K562 (cell line): ENCODE measurements around the gene TARS2. TPM values are rescaled to one million over a fixed set of nuclear protein-coding genes. Genes with fewer than 3 reads are reported as not detected.

ENCODE experiments used
- CHCHD3 ChIP-seq: fragments of 250-450 bp; sonication (Bioruptor Pico); IDR thresholded peaks from 2 replicates; pipeline ENCODE4 v2.1.2; 2022; ENCODE audit warnings: mild to moderate bottlenecking
- EGR1 ChIP-seq: fragments of 450-650 bp; conservative IDR thresholded peaks from 2 replicates; pipeline ENCODE4 v1.6.1; 2017; ENCODE audit warnings: mild to moderate bottlenecking
- EP300 ChIP-seq: IDR thresholded peaks from 2 replicates; pipeline ENCODE4 v1.6.1; 2012; ENCODE audit warnings: low read length, improper control_type of control experiment
- FIP1L1 ChIP-seq: fragments of 200-400 bp; formaldehyde crosslinking; IDR thresholded peaks from 2 replicates; pipeline ENCODE4 v1.6.1; 2018; ENCODE audit warnings: mild to moderate bottlenecking, low read depth, low read length; ENCODE audit not compliant: poor library complexity, severe bottlenecking
- FOS ChIP-seq: IDR thresholded peaks from 3 replicates; pipeline ENCODE4 v1.6.1; 2011; ENCODE audit not compliant: insufficient read length; ENCODE audit errors: extremely low read depth
- KLF10 ChIP-seq: fragments of 250-450 bp; sonication (Bioruptor Pico); IDR thresholded peaks from 2 replicates; pipeline ENCODE4 v1.6.1; 2021; ENCODE audit warnings: matching md5 sums
- MTA3 ChIP-seq: fragments of 450-650 bp; formaldehyde crosslinking; IDR thresholded peaks from 2 replicates; pipeline ENCODE4 v1.6.1; 2017; ENCODE audit warnings: mild to moderate bottlenecking, borderline replicate concordance
- MYC ChIP-seq, 2 experiments: fragments of 250-450 bp in 1 of 2; sonication (Bioruptor Pico) in 1 of 2; IDR thresholded peaks; 2 replicates each; pipeline versions ENCODE4 v1.5.1 to v1.6.1; 2012 to 2021; ENCODE audit warnings: low read depth in 2 of 2, borderline replicate concordance in 1 of 2, improper control_type of control experiment in 1 of 2, low read length in 1 of 2, mild to moderate bottlenecking in 1 of 2, moderate library complexity in 1 of 2
- NEUROD1 ChIP-seq: fragments of 150-350 bp; IDR thresholded peaks from 2 replicates; pipeline ENCODE4 v1.6.1; 2014; ENCODE audit warnings: borderline replicate concordance, low read length, low read depth; ENCODE audit not compliant: partially characterized antibody
- PCBP1 ChIP-seq: fragments of 200-400 bp; formaldehyde crosslinking; IDR thresholded peaks from 2 replicates; pipeline ENCODE4 v1.6.1; 2018; ENCODE audit warnings: mild to moderate bottlenecking, low read depth, low read length; ENCODE audit not compliant: poor library complexity, severe bottlenecking
- POLR3A ChIP-seq: IDR thresholded peaks from 2 replicates; pipeline ENCODE4 v1.6.1; 2011; ENCODE audit warnings: borderline replicate concordance, mild to moderate bottlenecking, moderate library complexity; ENCODE audit not compliant: insufficient read length, insufficient read depth; ENCODE audit errors: extremely low read depth
- RB1 ChIP-seq: fragments of 450-650 bp; IDR thresholded peaks from 2 replicates; pipeline ENCODE4 v1.6.1; 2017; ENCODE audit warnings: low read depth, mild to moderate bottlenecking
- SOX6 ChIP-seq: fragments of 450-650 bp; IDR thresholded peaks from 2 replicates; pipeline ENCODE4 v1.6.1; 2014; ENCODE audit warnings: mild to moderate bottlenecking
- TARDBP ChIP-seq: fragments of 450-650 bp; IDR thresholded peaks from 2 replicates; pipeline ENCODE4 v1.6.1; 2016
- YY1 ChIP-seq, 3 experiments: IDR thresholded peaks; 2 replicates each; pipeline ENCODE4 v1.6.1; 2011; ENCODE audit warnings: low read length in 2 of 3, mild to moderate bottlenecking in 2 of 3, moderate library complexity in 2 of 3, borderline replicate concordance in 1 of 3, control low read depth in 1 of 3, low read depth in 1 of 3; ENCODE audit not compliant: insufficient read depth in 3 of 3, insufficient replicate concordance in 2 of 3, control insufficient read depth in 1 of 3, insufficient read length in 1 of 3; ENCODE audit errors: extremely low read depth in 1 of 3
- ZNF224 ChIP-seq: sonication (generic); formaldehyde crosslinking; IDR thresholded peaks from 2 replicates; pipeline ENCODE4 v1.8.0; 2022; ENCODE audit warnings: mild to moderate bottlenecking, missing genetic modification reagents
- ZNF23 ChIP-seq: fragments of 250-450 bp; sonication (Bioruptor Pico); IDR thresholded peaks from 2 replicates; pipeline ENCODE4 v1.4.0; 2020; ENCODE audit warnings: mild to moderate bottlenecking
- polyA plus RNA-seq, 8 experiments: library from polyadenylated mRNA; depleted of rRNA in 4 of 8; stranded (reverse) in 5 of 8; unstranded in 3 of 8; fragments of >200 nt; fragmentation: Nextera tagmentation in 2 of 8; fragmentation: Illumina TruSeq in 1 of 8; extraction: Ambion mirVana in 2 of 8; extraction: Trizol in 1 of 8; gene quantifications; 2 replicates each; pipeline versions ENCODE4 v1.2.1 to v1.2.3, GENCODE V29; 2011 to 2014; ENCODE audit warnings: inconsistent platforms in 1 of 8, missing spikeins in 1 of 8
- total RNA-seq, 7 experiments: library from RNA; depleted of rRNA in 6 of 7; stranded (reverse); fragments of >200 nt in 6 of 7; fragmentation: Illumina TruSeq in 2 of 7; extraction: Trizol in 2 of 7; gene quantifications; 2 replicates each; pipeline versions ENCODE4 v1.2.1 to v1.2.3, GENCODE V29; 2011 to 2021; ENCODE audit warnings: low replicate concordance in 1 of 7
- TF ChIP-seq, protein P1 (sequence below): fragments of 250-450 bp; sonication (Bioruptor Pico); IDR thresholded peaks from 2 replicates; pipeline ENCODE4 v1.5.0; 2021
- TF ChIP-seq, protein P2 (sequence below): fragments of 250-450 bp; sonication (Bioruptor Pico); IDR thresholded peaks from 2 replicates; pipeline ENCODE4 v1.5.0; 2021; ENCODE audit warnings: mild to moderate bottlenecking, borderline replicate concordance
- TF ChIP-seq, protein P3 (sequence below), 2 experiments: fragments of 450-650 bp; conservative IDR thresholded peaks; 2 replicates each; pipeline ENCODE4 v1.6.1; 2017; ENCODE audit warnings: mild to moderate bottlenecking in 2 of 2, moderate library complexity in 2 of 2

Gene TARS2
- total and polyA plus RNA-seq, 9 of the 15 experiments (the other 6 are each of a cell fraction or from before 2014, with no cell fraction given) = 17.0 to 64.2 (median 39.4) TPM

DNA sequence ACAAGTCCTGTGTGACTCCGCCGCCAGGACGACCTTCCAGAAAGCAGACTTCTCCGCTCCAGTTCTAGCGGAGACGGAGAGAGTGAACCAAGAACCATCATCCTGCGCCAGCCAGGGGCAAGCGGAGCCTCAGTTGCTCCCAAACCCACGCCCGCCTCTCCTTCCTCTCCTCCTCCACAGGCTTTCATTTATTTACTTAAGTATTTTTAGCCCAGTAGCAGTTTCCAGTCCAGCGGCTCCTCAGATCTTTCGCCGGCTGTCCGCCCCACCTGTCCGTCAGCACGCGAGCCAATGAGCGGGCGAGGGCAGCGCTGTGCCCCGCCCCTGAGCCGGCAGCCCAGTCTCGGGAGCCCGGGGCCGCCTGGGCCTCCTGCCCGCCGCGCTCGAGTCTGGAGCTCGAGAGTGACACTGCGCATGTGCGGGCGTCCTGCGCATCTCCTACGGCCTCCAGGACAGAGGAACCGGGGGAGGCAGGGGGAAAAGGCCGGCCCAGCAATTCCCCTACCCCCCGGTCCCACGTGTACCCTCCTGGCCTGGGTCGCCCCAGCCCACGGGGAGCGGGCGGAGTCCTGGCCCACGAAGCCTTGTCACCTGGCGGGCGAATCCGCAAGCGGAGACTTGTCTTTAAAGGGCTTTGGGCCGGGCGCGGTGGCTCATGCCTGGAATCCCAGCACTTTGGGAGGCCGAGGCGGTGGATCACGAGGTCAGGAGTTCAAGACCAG lies 28.3 kb downstream of the TARS2 start, which contains the start of gene FALEC (continued):
- peak; percentile 15 for TF ChIP-seq FIP1L1
- TF ChIP-seq EGR1 = peak; percentile 50; the same call in 1 of the 2 replicates
- TF ChIP-seq NEUROD1 = peak; percentile 22
- TF ChIP-seq ZNF23 (CRISPR knock-in tag) = no peak
- TF ChIP-seq, protein P1, sequence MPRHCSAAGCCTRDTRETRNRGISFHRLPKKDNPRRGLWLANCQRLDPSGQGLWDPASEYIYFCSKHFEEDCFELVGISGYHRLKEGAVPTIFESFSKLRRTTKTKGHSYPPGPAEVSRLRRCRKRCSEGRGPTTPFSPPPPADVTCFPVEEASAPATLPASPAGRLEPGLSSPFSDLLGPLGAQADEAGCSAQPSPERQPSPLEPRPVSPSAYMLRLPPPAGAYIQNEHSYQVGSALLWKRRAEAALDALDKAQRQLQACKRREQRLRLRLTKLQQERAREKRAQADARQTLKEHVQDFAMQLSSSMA = no peak
- no peak for TF ChIP-seq KLF10
- TF ChIP-seq MTA3 = no peak; the same call in 1 of the 2 replicates
- TF ChIP-seq SOX6 = peak; percentile 10; the same call in 1 of the 2 replicates
- TF ChIP-seq FOS = peak; percentile 65
- TF ChIP-seq POLR3A = no peak
- peak; percentile 65 for TF ChIP-seq RB1
- TF ChIP-seq YY1 (IDR thresholded peaks at IDR 0.05; ENCODE audit: borderline replicate concordance in 1 of 3, control insufficient read depth in 1 of 3, extremely low read depth in 1 of 3, insufficient read depth in 3 of 3, insufficient read length in 1 of 3, insufficient replicate concordance in 2 of 3, low read depth in 1 of 3, low read length in 2 of 3) = peak in 1 of 3 experiments; percentile 1
- TF ChIP-seq MYC (IDR thresholded peaks at IDR 0.05; ENCODE audit: low read depth, low read length) = no peak; the same call in none of the 2 replicates
- TF ChIP-seq MYC (CRISPR knock-in tag; IDR thresholded peaks at IDR 0.05; ENCODE audit: borderline replicate concordance, low read depth) = peak; percentile 12; the same call in 1 of the 2 replicates
- TF ChIP-seq, protein P2, sequence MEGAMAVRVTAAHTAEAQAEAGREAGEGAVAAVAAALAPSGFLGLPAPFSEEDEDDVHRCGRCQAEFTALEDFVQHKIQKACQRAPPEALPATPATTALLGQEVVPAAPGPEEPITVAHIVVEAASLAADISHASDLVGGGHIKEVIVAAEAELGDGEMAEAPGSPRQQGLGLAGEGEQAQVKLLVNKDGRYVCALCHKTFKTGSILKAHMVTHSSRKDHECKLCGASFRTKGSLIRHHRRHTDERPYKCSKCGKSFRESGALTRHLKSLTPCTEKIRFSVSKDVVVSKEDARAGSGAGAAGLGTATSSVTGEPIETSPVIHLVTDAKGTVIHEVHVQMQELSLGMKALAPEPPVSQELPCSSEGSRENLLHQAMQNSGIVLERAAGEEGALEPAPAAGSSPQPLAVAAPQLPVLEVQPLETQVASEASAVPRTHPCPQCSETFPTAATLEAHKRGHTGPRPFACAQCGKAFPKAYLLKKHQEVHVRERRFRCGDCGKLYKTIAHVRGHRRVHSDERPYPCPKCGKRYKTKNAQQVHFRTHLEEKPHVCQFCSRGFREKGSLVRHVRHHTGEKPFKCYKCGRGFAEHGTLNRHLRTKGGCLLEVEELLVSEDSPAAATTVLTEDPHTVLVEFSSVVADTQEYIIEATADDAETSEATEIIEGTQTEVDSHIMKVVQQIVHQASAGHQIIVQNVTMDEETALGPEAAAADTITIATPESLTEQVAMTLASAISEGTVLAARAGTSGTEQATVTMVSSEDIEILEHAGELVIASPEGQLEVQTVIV (CRISPR knock-in tag) = no peak
- TF ChIP-seq EP300 = no peak
- TF ChIP-seq, protein P3, sequence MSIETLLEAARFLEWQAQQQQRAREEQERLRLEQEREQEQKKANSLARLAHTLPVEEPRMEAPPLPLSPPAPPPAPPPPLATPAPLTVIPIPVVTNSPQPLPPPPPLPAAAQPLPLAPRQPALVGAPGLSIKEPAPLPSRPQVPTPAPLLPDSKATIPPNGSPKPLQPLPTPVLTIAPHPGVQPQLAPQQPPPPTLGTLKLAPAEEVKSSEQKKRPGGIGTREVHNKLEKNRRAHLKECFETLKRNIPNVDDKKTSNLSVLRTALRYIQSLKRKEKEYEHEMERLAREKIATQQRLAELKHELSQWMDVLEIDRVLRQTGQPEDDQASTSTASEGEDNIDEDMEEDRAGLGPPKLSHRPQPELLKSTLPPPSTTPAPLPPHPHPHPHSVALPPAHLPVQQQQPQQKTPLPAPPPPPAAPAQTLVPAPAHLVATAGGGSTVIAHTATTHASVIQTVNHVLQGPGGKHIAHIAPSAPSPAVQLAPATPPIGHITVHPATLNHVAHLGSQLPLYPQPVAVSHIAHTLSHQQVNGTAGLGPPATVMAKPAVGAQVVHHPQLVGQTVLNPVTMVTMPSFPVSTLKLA (conservative IDR thresholded peaks at IDR 0.05) = peak; percentile 62 to 86; a peak in 3 of 4 replicates
- TF ChIP-seq TARDBP = 0 out of 2 replicates have a peak, but pooled peaks have one; percentile 30
- no peak for TF ChIP-seq ZNF224
- peak; percentile 61 for TF ChIP-seq PCBP1
- no peak for TF ChIP-seq CHCHD3 (CRISPR knock-in tag)
